ENCODE measurements around the gene ABI3BP. TPM values are rescaled to one million over a fixed set of nuclear protein-coding genes. Genes with fewer than 3 reads are reported as not detected.

The ABI3BP gene
- total and polyA plus RNA-seq, 7 donors: 1.6 to 23.9 (median 6.9) TPM

GRCh38 chr3:101010296-101010695 lies 17.1 kb upstream of the ABI3BP start:
- ATAC-seq (no peak), DNase-seq (no peak)
- Histone ChIP-seq H3K4me1 (no peaks in the 10 kb centered on the region), H3K9me3 (no peaks in the 10 kb centered on the region), H3K27ac (no peak overlapping the region), H3K4me3 (no peak overlapping the region), H3K36me3 (ENCODE audit: insufficient read depth in 1 of 2, low read depth in 1 of 2) (no peaks in the 10 kb centered on the region), H3K27me3 (ENCODE audit: insufficient read depth in 3 of 3, low read length in 2 of 3) (no peaks in the 10 kb centered on the region)
- WGBS, 3 donors: 70 to 73% (median 72%) methylated on average over 1 of the region's 1 CpG
- intact Hi-C loops (cut with DNase I): no loop called here
- TF ChIP-seq, protein P1, sequence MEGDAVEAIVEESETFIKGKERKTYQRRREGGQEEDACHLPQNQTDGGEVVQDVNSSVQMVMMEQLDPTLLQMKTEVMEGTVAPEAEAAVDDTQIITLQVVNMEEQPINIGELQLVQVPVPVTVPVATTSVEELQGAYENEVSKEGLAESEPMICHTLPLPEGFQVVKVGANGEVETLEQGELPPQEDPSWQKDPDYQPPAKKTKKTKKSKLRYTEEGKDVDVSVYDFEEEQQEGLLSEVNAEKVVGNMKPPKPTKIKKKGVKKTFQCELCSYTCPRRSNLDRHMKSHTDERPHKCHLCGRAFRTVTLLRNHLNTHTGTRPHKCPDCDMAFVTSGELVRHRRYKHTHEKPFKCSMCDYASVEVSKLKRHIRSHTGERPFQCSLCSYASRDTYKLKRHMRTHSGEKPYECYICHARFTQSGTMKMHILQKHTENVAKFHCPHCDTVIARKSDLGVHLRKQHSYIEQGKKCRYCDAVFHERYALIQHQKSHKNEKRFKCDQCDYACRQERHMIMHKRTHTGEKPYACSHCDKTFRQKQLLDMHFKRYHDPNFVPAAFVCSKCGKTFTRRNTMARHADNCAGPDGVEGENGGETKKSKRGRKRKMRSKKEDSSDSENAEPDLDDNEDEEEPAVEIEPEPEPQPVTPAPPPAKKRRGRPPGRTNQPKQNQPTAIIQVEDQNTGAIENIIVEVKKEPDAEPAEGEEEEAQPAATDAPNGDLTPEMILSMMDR (IDR thresholded peaks at IDR 0.05): no peak

DNA sequence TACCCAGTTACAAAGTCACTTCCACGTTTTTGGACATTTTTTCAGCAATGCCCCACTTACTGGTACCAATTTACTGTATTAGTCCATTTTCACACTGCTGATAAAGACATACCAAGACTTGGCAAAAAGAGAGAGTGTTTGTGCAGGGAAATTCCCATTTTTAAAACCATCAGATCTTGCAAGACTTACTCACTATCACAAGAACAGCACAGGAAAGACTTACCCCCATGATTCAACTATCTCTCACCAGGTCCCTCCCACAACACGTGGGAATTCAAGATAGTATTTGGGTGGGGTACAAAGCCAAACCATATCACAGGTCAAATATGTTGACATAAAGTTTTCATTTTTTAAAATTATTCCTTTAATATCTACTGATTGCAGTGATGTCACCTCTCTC lies 16.2 kb upstream of the ABI3BP start:
- 44 to 53% (median 49%) methylated on average over 2 of the region's 2 CpGs for WGBS, 3 donors
- no peaks in the 10 kb centered on the region for H3K4me1 ChIP-seq
- H3K27ac ChIP-seq: no peak overlapping the region
- no peaks in the 10 kb centered on the region for H3K9me3 ChIP-seq
- ATAC-seq (no peak), DNase-seq (no peak)
- TF ChIP-seq, protein P1 (IDR thresholded peaks at IDR 0.05): no peak
- H3K27me3 ChIP-seq (ENCODE audit: insufficient read depth in 3 of 3, low read length in 2 of 3): no peaks in the 10 kb centered on the region
- intact Hi-C loops (cut with DNase I): no loop called here
- no peaks in the 10 kb centered on the region for H3K36me3 ChIP-seq (ENCODE audit: insufficient read depth in 1 of 2, low read depth in 1 of 2)
- no peak overlapping the region for H3K4me3 ChIP-seq

GRCh38 chr3:100999160-100999559 lies 5.9 kb upstream of the ABI3BP start:
- Histone ChIP-seq H3K9me3 (no peaks in the 10 kb centered on the region), H3K27me3 (ENCODE audit: insufficient read depth in 3 of 3, low read length in 2 of 3) (no peaks in the 10 kb centered on the region), H3K4me1 (no peaks in the 10 kb centered on the region), H3K27ac (no peak overlapping the region), H3K4me3 (no peak overlapping the region), H3K36me3 (ENCODE audit: insufficient read depth in 1 of 2, low read depth in 1 of 2) (no peaks in the 10 kb centered on the region)
- DNase-seq (no peak), ATAC-seq (no peak)
- TF ChIP-seq, protein P1 (IDR thresholded peaks at IDR 0.05): no peak
- intact Hi-C loops (cut with DNase I): no loop called here
- 91 to 95% (median 94%) methylated on average over 2 of the region's 2 CpGs for WGBS, 3 donors

GRCh38 chr3:100994809-100995208 lies 1.6 kb upstream of the ABI3BP start:
- no peak overlapping the region for H3K27ac ChIP-seq
- intact Hi-C loops (cut with DNase I): no loop called here

DNA sequence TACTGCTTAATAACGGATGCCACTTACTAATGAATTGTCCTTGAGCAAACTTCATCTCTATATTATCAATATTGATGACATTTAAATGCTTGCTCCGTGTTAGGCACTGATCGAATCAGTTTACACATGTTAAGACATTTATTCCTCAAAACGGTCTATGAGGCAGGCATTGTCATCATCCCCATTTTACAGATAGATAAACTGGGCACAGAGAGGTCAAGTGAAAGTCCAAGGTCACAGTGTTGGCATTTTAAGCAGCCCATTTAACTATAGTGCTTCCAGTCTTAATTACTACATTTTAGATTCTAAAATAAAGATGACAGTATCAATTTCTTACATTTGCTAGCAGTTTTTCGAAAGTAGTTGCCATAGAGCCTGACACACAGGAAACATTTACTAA lies 966 bp upstream of the ABI3BP start:
- 75 to 82% (median 75%) methylated on average over 5 of the region's 5 CpGs for WGBS, 3 donors
- Histone ChIP-seq H3K9me3 (no peaks in the 10 kb centered on the region), H3K4me3 (no peak overlapping the region), H3K27ac (no peak overlapping the region), H3K27me3 (ENCODE audit: insufficient read depth in 3 of 3, low read length in 2 of 3) (no peaks in the 10 kb centered on the region), H3K36me3 (ENCODE audit: insufficient read depth in 1 of 2, low read depth in 1 of 2) (no peaks in the 10 kb centered on the region), H3K4me1 (no peaks in the 10 kb centered on the region)
- ATAC-seq (no peak), DNase-seq (no peak)
- TF ChIP-seq, protein P1 (IDR thresholded peaks at IDR 0.05): no peak
- intact Hi-C loops (cut with DNase I): no loop called here

More at GRCh38 chr3:100994809-100995208, 1.6 kb upstream of the ABI3BP start:
- TF ChIP-seq, protein P1 (IDR thresholded peaks at IDR 0.05): no peak
- H3K4me1 ChIP-seq: no peaks in the 10 kb centered on the region
- no peak for DNase-seq
- no peak for ATAC-seq
- H3K36me3 ChIP-seq (ENCODE audit: insufficient read depth in 1 of 2, low read depth in 1 of 2): no peaks in the 10 kb centered on the region
- H3K4me3 ChIP-seq: no peak overlapping the region
- WGBS, 3 donors: 38 to 66% (median 43%) methylated on average over 2 of the region's 2 CpGs
- no peaks in the 10 kb centered on the region for H3K27me3 ChIP-seq (ENCODE audit: insufficient read depth in 3 of 3, low read length in 2 of 3)
- no peaks in the 10 kb centered on the region for H3K9me3 ChIP-seq

All from psoas muscle (tissue), 8 donors.